ENCODE results near the gene MDP1.

MDP1 gene

DNA sequence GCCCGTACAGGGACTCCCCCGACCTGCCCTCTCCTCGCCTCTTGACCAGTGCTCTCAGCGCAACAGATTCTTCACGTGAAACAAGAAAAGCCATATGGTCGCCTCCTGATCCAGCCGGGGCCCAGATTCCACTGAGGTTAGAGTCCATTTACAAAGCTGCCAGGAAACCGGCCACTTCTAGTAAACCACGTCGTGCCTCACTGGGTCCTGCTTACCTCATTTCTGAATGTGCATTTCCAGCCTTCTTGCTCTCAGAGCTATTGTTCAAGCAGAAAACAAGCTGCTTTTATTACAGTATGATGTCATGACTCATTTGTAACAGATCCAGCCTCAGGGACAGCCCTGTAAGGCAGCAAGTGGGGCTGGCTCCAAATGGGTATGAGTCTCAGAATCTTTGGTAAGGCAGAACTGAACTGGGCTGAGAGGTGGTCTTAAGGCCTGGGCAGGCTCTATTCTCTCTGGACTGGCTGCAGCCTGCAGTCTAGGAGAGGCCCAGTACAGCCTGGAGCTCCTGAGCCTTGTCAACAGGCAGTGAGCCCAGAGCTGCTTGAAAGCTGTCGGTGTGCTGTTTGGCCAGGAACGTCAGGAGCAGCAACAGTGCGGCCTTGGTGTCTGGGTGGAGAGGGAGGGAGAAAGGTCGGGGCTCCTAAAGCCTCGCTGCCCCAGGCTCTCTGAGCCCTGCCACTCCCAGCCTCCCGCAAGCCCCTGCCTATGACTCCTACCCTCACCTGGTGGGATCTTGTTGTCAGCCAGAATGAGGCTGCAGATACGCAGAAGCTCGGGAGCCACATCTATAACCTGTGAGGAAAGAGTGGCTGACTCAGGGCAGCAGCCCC is 35.7 kb downstream of the MDP1 start:
- TF ChIP-seq CTCF (IDR thresholded peaks at IDR 0.05; ENCODE audit: extremely low read depth, insufficient read depth, missing control alignments): no peak
- no peak for DNase-seq (ENCODE audit: low spot score)
- in situ Hi-C loops (cut with MboI; ENCODE audit: low pct_unique_long_range_greater_than_20kb, low sequenced_read_pairs, unreplicated experiment): no loop called here

- TF ChIP-seq CTCF (IDR thresholded peaks at IDR 0.05; ENCODE audit: extremely low read depth, insufficient read depth, missing control alignments): no peak
- in situ Hi-C loops (cut with MboI; ENCODE audit: low pct_unique_long_range_greater_than_20kb, low sequenced_read_pairs, unreplicated experiment): no loop called here
- DNase-seq (ENCODE audit: low spot score): no peak
Observed at GRCh38 chr14:24179294-24179960, 36.4 kb downstream of the MDP1 start.

DNA sequence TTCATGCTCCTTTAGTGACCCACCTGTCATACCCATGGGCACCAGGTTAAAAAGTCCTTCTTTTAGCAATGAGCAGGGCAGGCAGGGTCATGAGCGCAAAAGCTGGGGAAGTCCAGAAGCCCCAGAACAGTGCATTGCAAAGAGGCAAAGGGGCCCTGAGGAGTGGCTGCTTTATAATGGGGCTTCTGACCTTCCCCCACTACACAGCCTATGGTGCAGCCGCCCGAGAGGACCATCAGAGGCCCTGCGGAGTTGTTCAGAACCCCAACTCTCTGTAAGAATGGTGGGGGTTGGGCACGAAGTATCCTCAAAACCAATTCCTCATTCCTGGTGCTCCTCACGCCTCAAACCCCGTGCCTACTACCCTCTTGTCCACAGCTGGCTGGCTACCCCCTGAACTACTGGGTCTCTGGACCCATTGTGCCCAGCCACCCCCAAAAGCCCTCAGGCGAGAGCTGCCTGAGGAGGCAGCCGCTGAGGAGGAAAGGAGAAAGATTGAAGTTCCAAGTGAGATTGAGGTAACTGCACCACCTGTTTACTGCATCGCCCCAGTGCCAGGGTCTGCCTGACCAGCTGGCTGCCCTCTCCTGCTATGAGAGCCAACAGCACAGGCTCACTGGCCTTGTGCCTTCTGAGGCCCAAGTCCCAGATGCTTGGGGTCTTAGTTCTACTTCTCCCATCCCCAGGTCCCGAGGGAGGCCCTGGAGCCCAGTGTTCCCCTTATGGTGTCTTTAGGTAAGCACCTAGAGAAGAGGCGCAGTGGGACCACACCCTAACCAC is 37.3 kb downstream of the MDP1 start:
- TF ChIP-seq CTCF (IDR thresholded peaks at IDR 0.05; ENCODE audit: extremely low read depth, insufficient read depth, missing control alignments): no peak
- in situ Hi-C loops (cut with MboI; ENCODE audit: low pct_unique_long_range_greater_than_20kb, low sequenced_read_pairs, unreplicated experiment): no loop called here

DNA sequence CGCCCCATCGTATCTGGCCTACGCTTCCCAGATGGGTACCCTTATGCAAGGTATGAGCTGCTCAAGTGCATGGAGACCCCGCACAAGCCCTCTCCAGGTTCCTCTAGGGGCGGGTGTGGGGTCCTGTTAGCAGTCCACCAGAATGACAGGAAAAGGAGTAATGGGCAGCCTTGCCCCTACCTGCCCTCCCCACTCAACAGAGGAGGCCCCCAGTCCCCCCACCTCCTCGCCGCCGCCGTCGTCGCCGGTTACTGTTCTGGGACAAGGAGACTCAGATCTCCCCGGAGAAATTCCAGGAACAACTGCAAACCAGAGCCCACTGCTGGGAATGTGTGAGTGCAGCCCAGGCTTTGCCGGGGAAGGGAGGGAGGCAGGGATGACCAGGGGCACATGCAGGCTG is 38.0 kb downstream of the MDP1 start:
- DNase-seq (ENCODE audit: low spot score): no peak
- in situ Hi-C loops (cut with MboI; ENCODE audit: low pct_unique_long_range_greater_than_20kb, low sequenced_read_pairs, unreplicated experiment): no loop called here

More for the DNA sequence above, 37.3 kb downstream of the MDP1 start:
- no peak for DNase-seq (ENCODE audit: low spot score)

GRCh38 chr14:24177041-24177825 is 38.6 kb downstream of the MDP1 start:
- in situ Hi-C loops (cut with MboI; ENCODE audit: low pct_unique_long_range_greater_than_20kb, low sequenced_read_pairs, unreplicated experiment): no loop called here
- no peak for DNase-seq (ENCODE audit: low spot score)
- no peak for TF ChIP-seq CTCF (IDR thresholded peaks at IDR 0.05; ENCODE audit: extremely low read depth, insufficient read depth, missing control alignments)

More for the DNA sequence above, 38.0 kb downstream of the MDP1 start:
- no peak for TF ChIP-seq CTCF (IDR thresholded peaks at IDR 0.05; ENCODE audit: extremely low read depth, insufficient read depth, missing control alignments)

GRCh38 chr14:24176599-24176998 is 39.3 kb downstream of the MDP1 start:
- in situ Hi-C loops (cut with MboI; ENCODE audit: low pct_unique_long_range_greater_than_20kb, low sequenced_read_pairs, unreplicated experiment): no loop called here
- DNase-seq (ENCODE audit: low spot score): no peak
- TF ChIP-seq CTCF (IDR thresholded peaks at IDR 0.05; ENCODE audit: extremely low read depth, insufficient read depth, missing control alignments): no peak
